Activated CD8-positive, alpha-beta memory T cell treated with anti-CD3 and anti-CD28 coated beads, Interleukin-2, amount 50 U/mL, for 24 hours (primary cell): Measurements from ENCODE around the gene GAL3ST3.
"Not testable (repeated sequence)": the region's sequence is repeated elsewhere in the genome, so short reads cannot be mapped to it uniquely, and the experiment has no call there.

Source experiments
- DNase-seq: peaks from one replicate; pipeline ENCODE4 v3.0.0-alpha.2; 2020; ENCODE audit errors: extremely low read depth

Gene GAL3ST3, protein sequence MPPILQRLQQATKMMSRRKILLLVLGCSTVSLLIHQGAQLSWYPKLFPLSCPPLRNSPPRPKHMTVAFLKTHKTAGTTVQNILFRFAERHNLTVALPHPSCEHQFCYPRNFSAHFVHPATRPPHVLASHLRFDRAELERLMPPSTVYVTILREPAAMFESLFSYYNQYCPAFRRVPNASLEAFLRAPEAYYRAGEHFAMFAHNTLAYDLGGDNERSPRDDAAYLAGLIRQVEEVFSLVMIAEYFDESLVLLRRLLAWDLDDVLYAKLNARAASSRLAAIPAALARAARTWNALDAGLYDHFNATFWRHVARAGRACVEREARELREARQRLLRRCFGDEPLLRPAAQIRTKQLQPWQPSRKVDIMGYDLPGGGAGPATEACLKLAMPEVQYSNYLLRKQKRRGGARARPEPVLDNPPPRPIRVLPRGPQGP

DNA sequence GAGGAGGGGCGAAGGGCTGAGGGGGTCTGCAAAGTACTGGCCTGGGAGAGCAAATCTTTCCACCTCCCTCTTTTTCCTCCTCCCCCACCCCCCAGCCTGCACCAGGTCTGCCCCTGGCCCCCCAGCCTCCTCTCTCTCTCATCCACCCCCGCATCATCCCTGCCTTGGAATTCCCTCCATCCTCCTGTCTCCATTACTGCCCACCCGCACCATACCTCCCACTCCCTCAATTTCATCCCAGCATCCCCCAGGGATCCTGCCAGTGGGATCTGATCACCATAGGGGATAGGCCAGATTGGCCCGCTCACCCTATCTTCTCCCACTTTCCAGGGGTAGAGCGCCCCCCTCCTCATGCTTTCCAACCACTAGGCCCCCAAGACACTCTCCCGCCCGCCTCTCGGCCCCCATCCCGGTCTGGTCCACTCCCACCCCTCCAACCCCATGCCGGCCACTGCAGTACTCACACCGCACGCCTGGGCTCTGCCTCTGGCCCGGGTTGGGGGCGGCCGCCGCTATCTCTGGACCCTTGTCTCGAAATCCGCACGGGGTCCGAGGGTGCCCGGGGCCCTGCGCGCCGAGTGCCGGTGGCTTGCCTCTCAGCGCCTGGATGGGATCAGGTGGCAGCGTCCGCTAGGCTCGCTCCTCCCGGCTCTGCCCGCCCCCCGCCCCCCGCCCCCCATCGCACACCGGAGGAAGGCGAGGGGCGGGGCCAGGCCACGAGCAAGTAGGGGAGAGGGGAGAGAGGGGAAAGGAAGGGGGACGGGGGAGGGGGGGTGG is at the start of gene GAL3ST3:
GAL3ST3 (minus strand) TSS at position 615 of the 777 bp plus-strand sequence. CDS start 3,746 bp downstream, outside the sequence.
- DNase-seq, result no peak

DNA sequence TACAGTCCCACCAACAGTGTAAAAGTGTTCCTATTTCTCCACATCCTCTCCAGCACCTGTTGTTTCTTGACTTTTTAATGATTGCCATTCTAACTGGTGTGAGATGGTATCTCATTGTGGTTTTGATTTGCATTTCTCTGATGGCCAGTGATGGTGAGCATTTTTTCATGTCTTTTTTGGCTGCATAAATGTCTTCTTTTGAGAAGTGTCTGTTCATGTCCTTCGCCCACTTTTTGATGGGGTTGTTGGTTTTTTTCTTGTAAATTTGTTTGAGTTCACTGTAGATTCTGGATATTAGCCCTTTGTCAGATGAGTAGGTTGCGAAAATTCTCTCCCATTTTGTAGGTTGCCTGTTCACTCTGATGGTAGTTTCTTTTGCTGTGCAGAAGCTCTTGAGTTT is 43.2 kb upstream of the GAL3ST3 start:
- DNase-seq, result not testable (repeated sequence)

DNA sequence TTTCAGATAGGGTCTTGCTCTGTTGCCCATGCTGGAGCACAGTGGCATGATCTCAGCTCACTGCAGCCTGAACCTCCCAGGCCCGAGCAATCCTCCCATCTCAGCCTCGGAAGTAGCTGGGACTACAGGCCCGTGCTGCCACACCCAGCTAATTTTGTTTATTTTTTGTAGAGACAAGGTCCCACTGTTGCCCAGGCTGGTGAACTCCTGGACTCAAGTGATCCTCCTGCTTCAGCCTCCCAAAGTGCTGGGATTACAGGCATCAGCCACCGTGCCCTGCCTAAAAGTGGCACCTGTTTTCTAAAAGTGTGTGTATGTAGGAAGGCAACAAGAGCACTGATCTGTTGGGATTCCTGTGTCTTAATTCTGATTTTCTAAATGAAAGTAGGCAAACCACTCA is 41.3 kb upstream of the GAL3ST3 start:
- DNase-seq, result no peak

DNA sequence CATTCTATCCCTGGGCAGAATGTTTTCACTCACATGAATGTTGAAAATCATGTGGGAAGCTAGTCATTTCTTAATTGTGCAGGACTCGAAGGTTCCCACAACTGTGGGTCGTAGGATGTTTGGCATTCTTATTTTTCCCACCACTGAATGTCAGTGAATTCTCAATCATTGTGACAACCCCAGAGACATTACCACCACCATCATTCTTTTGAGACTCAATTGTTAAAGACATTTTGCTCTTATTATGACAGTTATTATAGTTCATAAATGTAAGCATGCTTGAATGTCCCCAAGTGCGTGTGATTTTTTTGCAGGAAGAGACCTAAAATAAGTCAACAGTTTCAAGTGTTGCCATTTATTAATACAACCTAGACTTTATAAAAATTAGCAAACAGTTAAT is 40.1 kb upstream of the GAL3ST3 start:
- no peak for DNase-seq

DNA sequence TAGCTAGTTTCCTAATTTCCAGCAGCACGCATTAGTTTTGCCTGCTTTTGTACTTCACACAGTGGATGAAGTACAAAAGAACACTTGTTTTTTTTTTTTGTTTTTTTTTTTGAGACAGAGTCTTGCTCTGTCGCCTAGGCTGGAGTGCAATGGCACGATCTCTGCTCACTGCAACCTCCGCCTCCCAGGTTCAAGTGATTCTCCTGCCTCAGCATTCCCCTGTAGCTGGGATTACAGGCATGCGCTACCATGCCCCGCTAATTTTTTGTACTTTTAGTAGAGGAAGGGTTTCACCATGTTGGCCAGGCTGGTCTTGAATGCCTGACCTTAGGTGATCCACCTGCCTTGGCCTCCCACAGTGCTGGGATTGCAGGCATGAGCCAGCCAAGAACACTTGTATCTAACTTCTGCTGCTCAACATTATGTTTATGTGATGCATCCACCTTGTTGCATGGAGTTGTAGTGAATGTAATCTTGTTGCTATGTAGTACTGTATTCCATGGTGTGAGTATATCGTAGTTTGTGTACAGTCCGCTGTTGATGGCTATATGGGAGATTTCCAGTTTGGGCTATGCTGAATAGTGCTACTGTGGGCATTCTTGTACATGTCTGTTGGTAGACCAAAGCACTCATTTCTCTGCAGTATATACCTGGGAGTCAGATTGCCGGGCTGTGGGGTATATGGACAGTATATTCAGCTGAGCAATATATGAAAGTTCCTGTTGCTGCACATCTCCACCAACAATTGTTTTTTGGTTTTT is 38.4 kb upstream of the GAL3ST3 start:
- DNase-seq, result no peak

DNA sequence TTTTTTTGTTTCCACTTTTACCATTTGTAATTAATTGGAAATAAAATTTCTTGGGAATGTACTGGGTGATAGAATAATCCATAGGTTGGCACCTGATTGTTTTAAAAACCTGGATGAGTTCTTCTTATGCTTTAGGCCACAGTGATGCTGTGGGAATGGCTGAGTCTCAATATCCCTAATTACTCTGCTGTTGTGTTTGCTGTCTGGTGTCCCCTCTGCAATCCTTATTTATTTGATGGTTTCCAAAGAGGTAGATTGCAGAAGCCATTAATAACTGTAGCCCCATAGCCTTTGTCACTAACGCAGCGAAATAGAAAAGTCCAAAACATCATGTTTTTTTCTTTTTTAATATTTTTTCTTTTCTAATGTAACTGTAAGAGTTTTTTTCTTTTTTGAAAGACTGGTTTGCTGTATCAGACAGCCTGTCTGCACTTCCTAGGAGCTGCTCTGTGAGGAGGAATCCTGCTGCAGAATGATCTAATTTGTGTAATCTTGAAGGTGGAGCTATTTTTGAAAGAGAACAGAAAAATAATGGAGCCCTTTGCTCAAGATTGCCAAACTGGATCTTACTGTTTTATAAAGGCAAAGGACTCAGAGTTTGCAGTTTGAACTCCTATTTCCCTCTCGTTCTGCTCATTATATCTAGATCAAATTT is 36.0 kb upstream of the GAL3ST3 start:
- no peak for DNase-seq

DNA sequence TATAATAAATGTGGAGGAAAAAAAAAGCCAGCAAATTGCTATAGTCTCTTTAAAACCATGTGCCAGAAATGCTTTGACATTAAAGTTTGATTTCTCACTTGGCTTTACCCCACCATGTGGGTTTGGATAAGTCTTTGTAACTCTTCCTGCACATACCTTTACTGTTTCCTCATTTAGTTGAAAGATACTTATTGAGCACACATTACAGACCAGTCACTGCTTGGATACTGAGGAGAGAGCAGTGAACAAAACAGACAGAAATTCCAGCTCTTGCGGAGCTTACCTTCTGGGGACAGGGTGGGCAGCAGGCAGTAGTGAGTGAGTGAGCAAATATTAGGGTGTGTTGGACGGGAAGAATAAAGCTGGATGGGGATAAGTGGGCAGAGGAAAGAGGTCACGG is 34.8 kb upstream of the GAL3ST3 start:
- DNase-seq, result no peak

DNA sequence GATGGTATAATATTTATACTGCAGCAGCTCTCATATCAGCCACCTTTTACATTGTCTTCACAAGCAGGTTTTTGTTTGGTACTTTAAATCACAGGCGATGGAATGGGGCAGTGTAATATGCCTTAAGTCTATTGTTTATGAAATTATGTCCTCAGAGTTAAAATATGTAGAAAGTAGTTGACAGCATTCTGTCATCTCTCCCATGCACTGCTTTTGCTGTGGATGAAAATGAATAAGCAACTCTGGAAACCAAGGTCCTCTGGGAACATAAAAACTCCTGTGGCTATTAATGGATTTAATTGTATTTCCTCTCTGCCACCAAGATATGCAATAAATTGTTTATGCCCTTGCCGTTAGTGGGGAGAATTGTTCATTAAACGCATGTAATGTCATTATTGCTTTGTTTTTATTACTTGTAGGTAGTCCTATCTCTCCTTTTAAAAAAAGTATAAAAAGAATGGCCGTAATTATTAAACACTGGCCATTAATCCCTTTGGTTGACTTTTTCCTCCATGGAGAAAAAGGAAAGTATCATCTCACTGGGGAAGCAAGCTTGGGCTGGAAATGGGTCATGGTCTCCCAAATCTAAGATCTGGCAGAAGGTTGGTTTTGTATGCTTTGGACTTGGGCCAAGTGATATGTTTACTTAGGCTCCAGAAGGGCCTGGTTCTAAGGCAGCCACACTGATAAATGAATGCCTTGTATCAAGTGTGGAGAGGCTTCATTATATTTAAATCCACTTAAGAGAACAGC is 34.2 kb upstream of the GAL3ST3 start:
- DNase-seq, result no peak

DNA sequence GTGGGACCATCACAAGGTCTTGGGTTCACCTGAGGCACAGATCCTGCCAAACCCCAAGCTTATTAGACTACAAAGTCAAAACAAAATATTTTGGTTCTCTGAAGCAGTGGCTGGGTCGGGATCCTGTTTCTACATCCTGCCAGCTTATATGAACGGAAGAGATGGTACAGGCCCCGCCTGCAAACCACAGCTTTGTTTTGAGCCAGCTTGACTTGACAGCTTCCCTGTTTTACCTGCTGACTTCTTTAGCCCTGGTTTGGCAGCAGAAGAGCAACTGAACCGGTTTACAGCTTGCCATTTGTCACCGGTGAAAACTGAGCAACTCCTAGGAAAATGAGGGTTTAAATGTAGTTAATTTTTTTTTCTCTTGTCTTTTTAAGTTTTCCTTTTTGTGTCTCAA is 32.5 kb upstream of the GAL3ST3 start:
- no peak for DNase-seq

DNA sequence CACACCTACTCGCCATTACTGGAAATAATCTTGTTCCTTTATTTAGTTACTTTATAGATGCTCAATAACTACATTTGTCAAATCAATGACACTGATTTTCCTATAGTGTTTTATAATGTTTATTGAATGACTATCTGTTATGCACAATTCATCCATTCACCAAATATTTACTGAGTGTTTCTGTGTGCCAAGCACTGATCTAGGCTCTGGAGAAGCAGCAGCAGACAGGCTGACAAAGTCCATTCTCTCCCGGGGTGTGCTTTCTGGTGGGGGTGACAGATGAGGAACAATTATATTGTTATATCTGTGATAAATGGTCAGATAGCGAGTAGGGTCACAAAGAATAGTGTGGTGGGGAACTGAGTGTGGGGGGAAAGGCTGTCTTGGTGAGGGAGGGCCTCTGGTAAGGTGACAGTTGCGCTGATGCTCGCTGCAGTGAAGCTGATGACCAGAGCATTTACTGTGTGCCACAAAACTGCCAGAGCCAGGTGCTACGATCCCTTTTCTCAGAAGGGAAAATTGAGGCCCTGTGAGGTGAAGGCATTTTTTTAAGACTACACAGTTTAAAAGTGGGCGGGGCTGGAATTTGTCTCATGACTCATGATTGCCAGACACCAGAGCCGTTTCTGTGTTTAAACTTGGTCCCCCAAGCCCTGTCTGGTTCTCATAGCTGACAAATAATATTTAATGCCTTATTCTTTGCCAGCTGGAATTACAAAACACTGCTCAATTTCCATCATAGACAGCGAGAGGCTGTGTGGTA is 31.3 kb upstream of the GAL3ST3 start:
- no peak for DNase-seq

DNA sequence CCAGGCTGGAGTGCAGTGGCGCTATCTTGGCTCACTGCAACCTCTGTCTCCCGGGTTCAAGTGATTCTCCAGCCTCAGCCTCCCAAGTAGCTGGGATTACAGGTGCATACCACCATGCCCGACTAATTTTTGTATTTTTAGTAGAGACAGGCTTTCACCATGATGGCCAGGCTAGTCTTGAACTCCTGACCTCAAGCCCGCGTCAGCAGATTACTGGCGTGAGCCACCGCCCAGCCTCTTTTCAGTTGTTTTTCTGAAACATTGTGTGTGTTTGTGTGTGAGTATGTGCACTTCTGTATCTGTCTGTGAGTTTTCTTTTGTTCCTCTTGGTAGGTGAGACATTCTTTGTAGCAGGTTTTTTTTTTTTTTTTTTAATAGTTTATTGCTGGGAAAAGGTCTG is 30.0 kb upstream of the GAL3ST3 start:
- not testable (repeated sequence) for DNase-seq

DNA sequence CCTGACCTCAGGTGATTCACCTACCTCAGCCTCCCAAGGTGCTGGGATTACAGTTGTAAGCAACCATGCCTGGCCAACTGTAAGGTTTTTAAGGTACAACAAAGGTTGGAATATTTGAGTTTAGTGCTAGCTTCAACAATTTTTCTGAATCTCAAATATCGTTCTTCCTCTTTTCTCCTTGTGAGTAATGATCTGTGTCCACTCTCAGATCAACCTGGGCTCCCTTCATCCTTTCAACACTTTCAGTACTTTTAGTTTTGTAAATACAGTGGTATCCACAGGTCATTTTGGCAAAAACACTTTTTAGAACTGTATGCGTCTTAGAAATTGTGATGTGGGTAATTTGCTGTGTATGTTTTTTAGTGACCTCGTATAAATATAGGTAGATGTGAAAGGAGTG is 29.0 kb upstream of the GAL3ST3 start:
- DNase-seq, result no peak

DNA sequence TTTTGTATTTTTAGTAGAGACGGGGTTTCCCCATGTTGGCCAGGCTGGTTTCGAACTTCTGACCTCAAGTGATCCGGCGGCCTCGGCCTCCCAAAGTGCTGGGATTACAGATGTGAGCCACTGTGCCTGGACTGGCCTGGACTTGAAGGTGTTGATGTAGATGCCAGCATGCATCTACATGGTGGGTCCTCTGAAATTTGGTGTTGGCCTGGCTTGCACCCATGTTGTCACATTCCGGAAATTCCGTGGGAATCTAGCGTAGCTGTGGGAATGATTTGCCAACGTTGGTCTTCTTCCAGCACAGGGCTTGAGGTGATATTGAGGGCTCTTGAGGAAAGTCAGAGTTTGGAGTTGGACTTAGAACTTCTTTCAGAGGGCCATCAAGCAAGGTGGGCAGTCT is 27.6 kb upstream of the GAL3ST3 start:
- DNase-seq, result no peak

DNA sequence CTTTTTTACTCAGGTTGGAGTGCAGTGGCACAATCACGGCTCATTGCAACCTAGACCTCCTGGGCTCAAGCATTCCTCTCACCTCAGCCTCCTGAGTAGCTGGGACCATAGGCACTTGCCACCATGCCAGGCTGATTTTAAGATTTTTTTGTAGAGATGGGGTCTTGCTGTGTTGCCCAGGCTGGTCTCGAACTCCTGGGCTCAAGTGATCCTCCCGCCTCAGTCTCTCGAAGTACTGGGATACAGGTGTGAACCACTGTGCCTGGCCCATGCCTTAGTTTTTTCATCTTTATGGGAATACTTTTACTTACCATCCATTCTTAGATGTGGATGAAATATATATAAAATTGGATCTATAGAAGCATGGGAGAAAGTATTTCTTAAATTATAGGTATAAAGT is 26.3 kb upstream of the GAL3ST3 start:
- DNase-seq, result no peak

DNA sequence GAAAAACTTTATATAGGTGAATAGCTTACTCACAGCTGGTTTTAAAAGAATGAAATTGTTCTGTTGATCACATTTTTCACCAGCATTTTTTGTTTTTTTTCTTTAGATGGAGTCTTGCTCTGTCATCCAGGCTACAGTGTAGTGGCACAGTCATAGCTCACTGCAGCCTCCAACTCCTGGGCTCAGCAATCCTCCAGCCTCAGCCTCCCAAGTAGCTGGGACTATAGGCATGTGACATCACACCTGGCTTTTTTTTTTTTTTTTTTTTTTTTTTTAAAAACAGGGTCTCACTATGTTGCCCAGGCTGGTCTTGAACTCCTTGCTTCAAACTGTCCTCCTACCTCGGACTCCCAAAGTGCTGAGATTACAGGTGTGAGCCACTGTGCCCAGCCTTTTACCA is 24.7 kb upstream of the GAL3ST3 start:
- no peak for DNase-seq

DNA sequence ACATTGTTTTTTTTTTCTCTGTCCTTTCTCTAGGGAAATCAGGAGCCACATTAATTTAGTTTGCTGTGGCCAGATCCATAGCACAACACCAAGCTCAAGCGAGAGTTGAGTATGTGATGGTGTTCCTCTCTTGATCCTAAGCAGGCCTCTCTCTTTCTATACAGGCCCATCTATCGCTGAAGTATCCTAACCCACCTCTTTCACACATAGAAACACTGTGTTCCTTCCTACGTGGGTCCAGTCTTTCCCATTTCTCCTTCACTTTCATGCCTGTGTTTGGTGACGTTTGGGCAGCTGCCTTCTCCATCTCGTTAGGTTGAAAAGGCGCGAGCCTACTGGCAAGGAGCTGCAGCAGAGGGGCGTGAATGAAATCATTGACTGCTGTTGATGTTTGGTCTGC is 23.6 kb upstream of the GAL3ST3 start:
- DNase-seq, result no peak

DNA sequence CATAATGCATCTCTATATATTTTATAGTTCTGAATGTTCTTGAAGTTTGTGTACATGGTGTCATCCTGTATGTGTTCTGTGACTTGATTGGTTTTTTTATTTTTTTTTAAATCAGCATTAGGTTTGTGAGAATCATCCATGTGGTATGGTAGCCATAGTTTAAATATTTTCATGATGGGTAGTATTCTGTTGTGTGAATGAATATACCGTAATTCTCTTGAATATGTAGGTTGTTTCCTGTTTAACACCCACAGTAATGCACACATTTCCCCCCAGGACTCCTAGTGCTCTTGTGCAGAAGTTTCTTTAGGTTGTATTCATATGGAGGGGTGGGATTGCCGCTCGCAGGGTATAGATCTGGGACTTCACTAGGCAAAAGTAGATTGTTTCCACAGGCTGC is 23.1 kb upstream of the GAL3ST3 start:
- DNase-seq, result no peak

DNA sequence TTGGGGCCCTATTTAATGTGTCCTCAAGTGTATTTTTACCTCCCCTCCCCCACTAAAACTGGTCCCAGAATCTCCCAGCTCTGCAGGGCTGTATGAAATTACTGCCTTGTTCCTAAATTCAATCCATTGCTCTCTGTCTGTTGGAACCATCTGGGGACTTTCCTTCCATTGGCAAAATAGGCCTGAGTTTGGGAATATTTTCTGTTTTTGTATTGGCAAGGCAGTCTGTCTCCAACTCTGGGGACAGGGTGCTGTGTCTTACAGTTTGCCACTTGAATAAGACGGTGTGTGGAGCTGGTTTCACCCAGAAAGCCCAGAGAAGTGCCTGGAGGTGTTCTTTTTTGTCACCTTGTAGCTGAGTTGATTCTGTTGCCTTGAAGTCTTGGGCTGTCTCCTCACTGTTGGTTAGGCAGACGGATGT is 22.4 kb upstream of the GAL3ST3 start:
- no peak for DNase-seq

DNA sequence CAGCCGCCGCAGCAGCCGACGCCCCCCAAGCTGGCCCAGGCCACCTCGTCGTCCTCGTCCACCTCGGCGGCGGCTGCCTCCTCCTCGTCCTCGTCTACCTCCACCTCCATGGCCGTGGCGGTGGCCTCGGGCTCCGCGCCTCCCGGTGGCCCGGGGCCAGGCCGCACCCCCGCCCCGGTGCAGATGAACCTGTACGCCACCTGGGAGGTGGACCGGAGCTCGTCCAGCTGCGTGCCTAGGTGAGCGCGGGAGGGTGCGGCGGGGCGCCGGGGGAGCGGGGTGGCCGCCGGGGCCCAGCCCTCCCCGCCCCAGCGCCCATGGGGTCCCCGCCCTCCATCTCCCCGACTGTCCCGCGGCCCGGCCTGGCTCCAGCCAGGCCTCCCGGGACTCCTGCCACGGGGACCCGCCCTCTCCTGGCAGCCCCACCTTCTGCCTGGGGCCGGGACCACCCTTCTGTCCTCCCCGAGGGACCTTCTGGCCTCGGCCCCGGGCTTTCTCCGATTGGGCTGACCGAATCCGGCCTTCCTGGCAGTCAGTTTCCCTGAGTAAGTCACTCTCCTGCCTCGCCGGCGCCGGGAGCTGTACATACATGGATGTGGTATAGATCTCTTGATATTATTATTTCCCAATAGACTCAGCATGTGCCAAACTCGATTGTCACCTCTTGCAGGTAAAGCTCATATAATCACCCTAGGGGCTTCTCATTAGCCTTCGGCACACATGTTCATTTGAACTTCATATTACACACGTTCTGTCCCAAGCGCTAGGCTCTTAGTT is 21.8 kb upstream of the GAL3ST3 start:
- no peak for DNase-seq
